ENCODE results near the gene SLITRK1. TPM values are rescaled to one million over a fixed set of nuclear protein-coding genes. Genes with fewer than 3 reads are reported as not detected.

The SLITRK1 gene
- total RNA-seq, 1 donor from 2014 or later = not detected

DNA sequence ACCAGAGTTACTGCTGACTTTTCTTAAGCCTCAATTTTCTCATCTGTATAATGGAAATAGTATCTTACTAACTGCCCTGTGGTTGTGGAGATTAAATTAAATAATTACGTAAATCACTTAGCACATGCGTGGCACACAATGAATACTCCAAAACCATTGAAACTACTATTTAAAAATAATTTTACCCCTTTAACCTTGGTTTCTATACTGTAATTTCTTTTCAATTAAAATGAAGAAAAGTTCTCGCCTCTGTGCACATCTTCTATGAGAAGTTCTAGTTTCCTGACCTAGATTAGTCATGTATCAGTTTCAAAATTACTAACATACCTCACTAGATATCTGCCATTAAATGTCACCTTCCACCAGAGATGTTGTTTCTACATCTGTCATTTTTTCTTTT, 5.7 kb downstream of the SLITRK1 start:
- DNase-seq (ENCODE audit: low spot score) = no peak
- no peak for ATAC-seq

DNA sequence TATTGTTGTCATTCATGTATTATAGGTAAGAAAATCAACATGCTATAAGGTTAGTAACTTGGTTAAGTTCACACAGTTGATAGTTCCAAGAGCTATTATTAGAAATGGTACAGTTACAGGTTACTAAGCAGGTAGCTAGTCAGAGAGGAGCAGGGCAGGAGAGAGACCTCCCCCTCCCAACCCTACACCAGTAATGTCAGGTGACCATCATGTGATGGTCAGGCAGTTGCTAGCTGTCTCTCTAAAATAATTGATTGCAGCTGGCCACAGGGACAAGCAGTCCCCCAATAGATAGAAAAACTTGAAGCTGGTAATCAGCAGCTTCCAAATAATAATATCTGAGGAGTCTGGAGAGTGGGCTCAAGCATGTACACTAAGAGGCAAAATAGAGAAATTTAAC, 14.6 kb downstream of the SLITRK1 start:
- ATAC-seq (no peak), DNase-seq (ENCODE audit: low spot score) (no peak)

DNA sequence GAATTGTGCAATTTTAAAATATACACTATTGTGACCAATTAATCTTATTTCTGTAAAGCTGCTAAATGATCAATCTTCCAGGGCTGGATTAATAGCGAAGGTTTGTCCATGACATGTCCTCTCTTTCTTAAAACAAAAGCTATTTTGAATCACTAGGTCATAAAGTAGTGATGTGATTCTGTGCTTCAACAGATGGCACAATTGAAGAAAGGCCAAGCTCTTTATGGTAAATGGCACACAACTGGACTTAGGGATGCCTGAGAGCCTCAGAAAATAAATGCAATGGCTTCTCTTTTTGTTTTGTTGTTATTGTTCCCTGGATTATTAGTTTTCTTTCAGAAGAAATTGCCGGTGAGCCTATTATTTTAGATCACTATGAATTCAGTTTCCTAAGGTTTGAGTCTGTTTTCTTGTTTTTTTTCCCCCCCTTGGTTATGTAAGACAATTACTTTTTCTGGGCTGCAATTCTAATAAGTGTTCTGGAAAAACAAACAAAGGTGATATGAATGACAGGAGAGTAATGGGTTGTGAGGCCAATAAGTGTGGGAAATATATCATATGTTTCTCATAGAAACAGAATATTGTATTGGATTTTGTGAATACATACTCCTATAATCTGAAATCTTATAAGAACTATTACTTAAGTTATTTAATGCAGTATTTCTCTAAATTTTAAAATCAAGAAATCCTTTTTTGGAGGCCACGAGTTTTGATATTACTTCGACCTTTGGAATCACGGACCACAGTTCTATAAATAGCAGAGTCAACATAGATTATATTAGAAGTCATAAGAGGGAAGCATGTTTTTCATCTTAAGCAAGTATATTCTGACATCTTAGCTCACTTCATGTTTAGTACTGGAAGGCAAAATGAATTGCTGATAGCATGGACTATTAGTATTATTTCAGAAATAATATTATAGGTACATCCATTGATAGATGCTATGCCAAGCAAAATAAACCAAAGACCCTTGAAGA, 16.8 kb downstream of the SLITRK1 start:
- no peak for DNase-seq (ENCODE audit: low spot score)

DNA sequence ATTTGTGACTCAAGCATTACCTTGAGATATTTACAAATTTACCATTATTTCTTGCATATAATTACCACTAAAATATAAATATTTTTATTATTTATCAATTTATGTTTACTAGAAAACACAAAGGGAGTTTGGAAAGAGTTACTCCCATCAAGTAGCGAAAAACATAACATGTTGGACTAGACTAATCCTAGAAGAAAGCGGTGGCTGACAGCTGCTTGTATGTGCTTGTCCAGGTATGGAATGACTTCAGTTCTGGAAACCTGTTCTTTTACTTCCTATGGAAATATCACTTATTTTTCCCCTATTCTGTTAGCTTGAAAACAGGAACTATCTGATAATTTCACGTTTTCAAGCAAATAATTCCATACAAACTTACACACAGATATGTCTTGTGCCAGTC, 28.5 kb downstream of the SLITRK1 start:
- no peak for ATAC-seq
- no peak for DNase-seq (ENCODE audit: low spot score)

More for the DNA sequence above, 16.8 kb downstream of the SLITRK1 start:
- no peak for ATAC-seq

DNA sequence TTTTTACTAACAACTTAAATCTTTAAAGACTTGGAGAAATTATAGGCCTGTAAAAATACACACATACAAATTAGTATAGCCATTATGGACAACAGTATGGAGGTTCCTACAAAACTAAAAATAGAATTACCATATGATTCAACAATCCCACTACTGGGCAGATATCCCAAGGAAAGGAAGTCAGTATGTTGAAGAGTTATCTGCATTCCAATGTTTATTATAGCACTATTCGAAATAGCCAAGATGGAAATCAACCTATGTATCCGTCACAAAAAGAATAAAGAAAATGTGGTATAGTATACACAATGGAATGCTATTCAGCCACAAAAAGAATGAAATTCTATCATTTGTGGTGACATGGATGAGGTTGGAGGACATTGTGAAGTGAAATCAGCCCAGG, 37.2 kb downstream of the SLITRK1 start:
- DNase-seq (ENCODE audit: low spot score) = no peak

DNA sequence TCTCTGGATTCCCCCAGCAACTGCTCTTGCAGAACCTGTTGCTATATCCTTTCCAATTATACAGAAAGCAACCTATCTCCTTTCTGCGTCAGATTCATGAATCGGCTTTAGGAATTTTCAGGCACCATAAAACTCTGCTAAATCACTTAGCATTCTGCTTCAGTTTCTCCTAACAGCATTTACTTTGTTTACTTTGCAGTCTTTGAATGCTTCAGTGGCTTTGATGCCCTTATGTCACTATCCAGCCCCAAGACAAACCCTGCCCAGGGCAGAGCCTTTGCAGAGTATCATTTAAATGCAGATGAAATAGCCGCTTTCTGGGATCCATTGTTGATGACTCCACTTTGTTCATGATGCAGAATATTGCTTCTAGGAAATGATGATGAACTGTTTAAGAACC, 43.1 kb downstream of the SLITRK1 start:
- ATAC-seq = no peak
- DNase-seq (ENCODE audit: low spot score) = no peak

More for the DNA sequence above, 37.2 kb downstream of the SLITRK1 start:
- ATAC-seq = no peak

DNA sequence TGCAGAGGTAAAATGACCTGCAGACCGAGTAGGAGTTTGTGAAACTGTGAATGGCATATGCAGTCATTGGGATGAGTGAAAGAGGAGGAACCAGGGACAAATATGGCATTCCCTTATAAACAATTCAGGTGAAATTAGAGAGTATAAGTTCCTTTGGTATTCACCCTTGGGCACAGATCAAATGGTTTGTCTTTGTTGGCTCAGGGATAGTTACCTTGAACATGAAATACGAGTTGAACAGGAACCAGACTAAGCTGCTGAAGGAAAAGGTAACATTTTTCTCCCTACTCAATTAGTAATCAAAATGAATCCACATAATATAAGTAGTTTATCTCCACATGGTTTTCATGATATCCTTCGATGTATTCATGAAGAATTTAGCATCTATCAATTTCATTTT, 50.5 kb downstream of the SLITRK1 start:
- DNase-seq (ENCODE audit: low spot score) (no peak), ATAC-seq (no peak)

DNA sequence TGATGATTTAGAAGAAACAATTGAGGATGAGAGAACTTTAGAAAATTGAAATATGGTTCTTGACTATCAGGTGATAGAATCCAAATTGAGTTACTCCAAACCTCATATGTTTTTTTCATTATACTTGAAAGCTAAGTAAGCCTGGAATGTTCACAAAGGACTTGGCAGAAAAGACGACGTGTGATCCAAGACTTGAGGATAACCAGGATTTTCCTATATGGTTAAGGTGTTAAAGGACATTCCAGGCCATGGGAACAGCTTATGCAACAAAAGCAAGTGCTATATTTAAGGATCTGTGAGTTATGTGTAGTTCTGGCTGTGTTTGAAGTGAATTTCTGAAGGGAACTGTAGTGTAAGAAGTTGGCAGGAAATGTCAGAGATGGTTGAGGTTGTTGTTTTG, 52.5 kb downstream of the SLITRK1 start:
- DNase-seq (ENCODE audit: low spot score) = no peak
- no peak for ATAC-seq

DNA sequence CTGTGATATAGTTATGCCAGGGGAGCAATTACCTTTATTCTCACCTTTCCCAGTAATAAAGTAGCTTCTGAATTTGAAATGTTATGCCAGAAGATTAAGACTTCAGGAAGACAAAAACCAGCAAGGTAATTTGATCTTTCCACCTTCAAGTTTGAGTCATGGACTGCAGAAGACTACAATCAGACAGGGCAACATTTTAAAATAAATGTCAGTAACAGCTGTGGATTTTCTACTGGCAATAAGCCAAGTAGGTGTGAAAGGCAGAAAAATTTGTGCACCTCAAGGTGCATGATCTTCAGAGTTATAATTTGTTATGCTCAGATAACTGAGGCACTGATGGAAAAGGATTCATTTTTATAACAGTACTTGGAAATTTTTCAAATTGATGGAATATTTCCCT, 54.9 kb downstream of the SLITRK1 start:
- ATAC-seq (no peak), DNase-seq (ENCODE audit: low spot score) (no peak)

All from left lobe of liver (tissue), 2 donors.